Iris pigment epithelial cell (primary cell): ENCODE data around the gene ZNF804B.
A peak's percentile ranks its signal among the peaks of the same experiment; 100 is the strongest.
"Not testable (repeated sequence)": the region's sequence is repeated elsewhere in the genome, so short reads cannot be mapped to it uniquely, and the experiment has no call there.

Experiments used
- DNase-seq: peaks from one replicate; pipeline ENCODE4 v3.0.0-alpha.2; 2011; ENCODE audit warnings: low read depth

ZNF804B gene

GRCh38 chr7:89085580-89085979 lies 326.1 kb downstream of the ZNF804B start:
- no peak for DNase-seq

- DNase-seq = no peak
Observed at GRCh38 chr7:89091550-89091949, 332.1 kb downstream of the ZNF804B start.

GRCh38 chr7:89094269-89094668 lies 334.8 kb downstream of the ZNF804B start:
- no peak for DNase-seq

GRCh38 chr7:89103564-89103963 lies 344.1 kb downstream of the ZNF804B start:
- no peak for DNase-seq

- DNase-seq = peak; percentile 1
Observed at GRCh38 chr7:89104748-89105685, 345.5 kb downstream of the ZNF804B start.

- DNase-seq = no peak
Observed at GRCh38 chr7:89123871-89124270, 364.4 kb downstream of the ZNF804B start.

- no peak for DNase-seq
Observed at GRCh38 chr7:89129600-89130375, 370.3 kb downstream of the ZNF804B start.

- DNase-seq = no peak
Observed at GRCh38 chr7:89133357-89133756, 373.9 kb downstream of the ZNF804B start.

- DNase-seq = no peak
Observed at GRCh38 chr7:89133819-89134218, 374.3 kb downstream of the ZNF804B start.

GRCh38 chr7:89145801-89146200 lies 386.3 kb downstream of the ZNF804B start:
- DNase-seq = no peak

- no peak for DNase-seq
Observed at GRCh38 chr7:89160107-89160506, 400.6 kb downstream of the ZNF804B start.

- no peak for DNase-seq
Observed at GRCh38 chr7:89165421-89165820, 405.9 kb downstream of the ZNF804B start.

- no peak for DNase-seq
Observed at GRCh38 chr7:89170628-89171027, 411.1 kb downstream of the ZNF804B start.

- DNase-seq = no peak
Observed at GRCh38 chr7:89182116-89182515, 422.6 kb downstream of the ZNF804B start.

- DNase-seq = no peak
Observed at GRCh38 chr7:89183712-89184111, 424.2 kb downstream of the ZNF804B start.

GRCh38 chr7:89200758-89201157 lies 441.3 kb downstream of the ZNF804B start:
- no peak for DNase-seq

- no peak for DNase-seq
Observed at GRCh38 chr7:89223900-89224395, 464.4 kb downstream of the ZNF804B start.

GRCh38 chr7:89228688-89229171 lies 469.2 kb downstream of the ZNF804B start:
- not testable (repeated sequence) for DNase-seq

- DNase-seq = peak; percentile 67
Observed at GRCh38 chr7:89238156-89238555, 478.7 kb downstream of the ZNF804B start.

- no peak for DNase-seq
Observed at GRCh38 chr7:89246196-89246595, 486.7 kb downstream of the ZNF804B start.

GRCh38 chr7:89247207-89247606 lies 487.7 kb downstream of the ZNF804B start:
- no peak for DNase-seq

GRCh38 chr7:89259085-89259484 lies 499.6 kb downstream of the ZNF804B start:
- no peak for DNase-seq

GRCh38 chr7:89264126-89264525 lies 504.6 kb downstream of the ZNF804B start:
- DNase-seq = no peak
